Measurements from ENCODE around the gene KCNQ5.
"Not testable (repeated sequence)": the region's sequence is repeated elsewhere in the genome, so short reads cannot be mapped to it uniquely, and the experiment has no call there.

Gene KCNQ5

GRCh38 chr6:72621291-72622093 is at the start of gene KCNQ5:
Gene KCNQ5 (plus strand): TSS chr6:72622064.
- DNase-seq (ENCODE audit: low read depth), result peak; percentile 8

- peak; percentile 16 for DNase-seq (ENCODE audit: low read depth)
Measured at GRCh38 chr6:72579865-72580264, 42.0 kb upstream of the KCNQ5 start.

- peak; percentile 89 for DNase-seq (ENCODE audit: low read depth)
Measured at GRCh38 chr6:72580281-72580940, 41.5 kb upstream of the KCNQ5 start.

GRCh38 chr6:72580950-72581349 is 40.9 kb upstream of the KCNQ5 start:
- DNase-seq (ENCODE audit: low read depth), result not testable (repeated sequence)

GRCh38 chr6:72588155-72588554 is 33.7 kb upstream of the KCNQ5 start:
- no peak for DNase-seq (ENCODE audit: low read depth)

- peak; percentile 20 for DNase-seq (ENCODE audit: low read depth)
Measured at GRCh38 chr6:72589096-72589495, 32.8 kb upstream of the KCNQ5 start.

- no peak for DNase-seq (ENCODE audit: low read depth)
Measured at GRCh38 chr6:72595812-72596211, 26.1 kb upstream of the KCNQ5 start.

GRCh38 chr6:72616406-72617015 is 5.4 kb upstream of the KCNQ5 start:
- DNase-seq (ENCODE audit: low read depth), result peak; percentile 50

GRCh38 chr6:72617721-72618120 is 4.1 kb upstream of the KCNQ5 start:
- no peak for DNase-seq (ENCODE audit: low read depth)

- DNase-seq (ENCODE audit: low read depth), result peak; percentile 18
Measured at GRCh38 chr6:72619883-72620696, 1.8 kb upstream of the KCNQ5 start.

GRCh38 chr6:72620871-72621290 is 983 bp upstream of the KCNQ5 start:
- no peak for DNase-seq (ENCODE audit: low read depth)

- no peak for DNase-seq (ENCODE audit: low read depth)
Measured at GRCh38 chr6:72622094-72622940, 453 bp downstream of the KCNQ5 start.

GRCh38 chr6:72623808-72624207 is 1.9 kb downstream of the KCNQ5 start:
- DNase-seq (ENCODE audit: low read depth), result no peak

- no peak for DNase-seq (ENCODE audit: low read depth)
Measured at GRCh38 chr6:72624557-72625160, 2.8 kb downstream of the KCNQ5 start.

- no peak for DNase-seq (ENCODE audit: low read depth)
Measured at GRCh38 chr6:72626126-72626525, 4.3 kb downstream of the KCNQ5 start.

- no peak for DNase-seq (ENCODE audit: low read depth)
Measured at GRCh38 chr6:72627539-72627938, 5.7 kb downstream of the KCNQ5 start.

GRCh38 chr6:72631480-72631879 is 9.6 kb downstream of the KCNQ5 start:
- DNase-seq (ENCODE audit: low read depth), result no peak

GRCh38 chr6:72635636-72636035 is 13.8 kb downstream of the KCNQ5 start:
- DNase-seq (ENCODE audit: low read depth), result no peak

GRCh38 chr6:72636215-72636614 is 14.4 kb downstream of the KCNQ5 start:
- no peak for DNase-seq (ENCODE audit: low read depth)

GRCh38 chr6:72636786-72637185 is 14.9 kb downstream of the KCNQ5 start:
- DNase-seq (ENCODE audit: low read depth), result no peak
